Colon (tissue), 2 donors: Measurements from ENCODE around the gene BBIP1.
"Not testable (repeated sequence)": the region's sequence is repeated elsewhere in the genome, so short reads cannot be mapped to it uniquely, and the experiment has no call there.

Source experiments
- FAIRE-seq: peaks from 2 replicates; lab custom pipeline; 2012; peaks lifted over from hg19 to GRCh38; lab: Jason Lieb, UNC
- donor health status: control.
- donor health status: control.

The BBIP1 gene

DNA sequence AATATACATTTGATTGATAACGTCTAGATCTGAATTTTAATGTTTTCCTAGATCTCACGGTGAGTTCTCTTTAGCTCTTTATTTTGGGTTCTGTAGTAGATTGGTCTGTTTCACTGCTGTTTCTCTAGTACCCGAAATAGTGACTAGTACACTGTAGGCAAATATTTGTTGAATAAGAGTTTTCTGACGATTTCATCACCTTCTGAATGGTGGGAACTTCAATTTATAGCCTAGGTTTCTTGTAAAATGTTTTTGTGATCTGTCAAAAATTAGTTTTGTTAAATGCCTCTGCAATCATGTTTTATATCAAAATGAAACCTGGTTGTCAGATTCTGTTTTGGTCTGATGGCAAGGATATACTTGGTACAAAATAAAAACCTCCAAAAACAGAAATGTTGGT, 37.1 kb downstream of the BBIP1 start:
- FAIRE-seq, result no peak

DNA sequence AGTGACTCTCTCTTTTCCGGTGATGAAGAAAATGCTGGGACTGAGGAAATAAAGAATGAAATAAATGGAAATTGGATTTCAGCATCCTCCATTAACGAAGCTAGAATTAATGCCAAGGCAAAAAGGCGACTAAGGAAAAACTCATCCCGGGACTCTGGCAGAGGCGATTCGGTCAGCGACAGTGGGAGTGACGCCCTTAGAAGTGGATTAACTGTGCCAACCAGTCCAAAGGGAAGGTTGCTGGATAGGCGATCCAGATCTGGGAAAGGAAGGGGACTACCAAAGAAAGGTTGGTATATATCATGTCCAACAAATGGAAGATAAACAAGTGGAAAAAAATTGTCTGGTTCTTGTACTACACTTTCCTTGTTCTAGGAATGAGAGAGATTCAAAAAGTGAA, 37.7 kb downstream of the BBIP1 start:
- no peak for FAIRE-seq

DNA sequence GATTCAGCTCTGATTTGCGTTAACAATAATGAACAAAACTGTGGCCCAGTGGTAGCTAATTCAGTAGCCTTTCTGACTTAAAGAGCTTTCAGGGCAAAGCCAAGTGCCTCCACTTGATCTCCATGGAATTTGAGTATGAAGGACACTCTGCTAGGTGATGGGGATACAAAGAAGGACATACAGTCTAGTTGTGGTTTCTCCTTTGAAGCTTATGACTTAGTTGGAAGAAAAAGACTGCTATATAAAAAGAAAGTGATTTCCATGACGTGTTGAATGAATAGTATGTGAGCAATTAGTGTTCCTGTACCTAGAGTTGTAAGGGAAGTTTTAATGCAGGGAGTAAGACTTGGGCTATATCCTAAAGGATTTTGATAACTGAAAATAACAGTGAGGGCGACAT, 39.0 kb downstream of the BBIP1 start:
- no peak for FAIRE-seq

DNA sequence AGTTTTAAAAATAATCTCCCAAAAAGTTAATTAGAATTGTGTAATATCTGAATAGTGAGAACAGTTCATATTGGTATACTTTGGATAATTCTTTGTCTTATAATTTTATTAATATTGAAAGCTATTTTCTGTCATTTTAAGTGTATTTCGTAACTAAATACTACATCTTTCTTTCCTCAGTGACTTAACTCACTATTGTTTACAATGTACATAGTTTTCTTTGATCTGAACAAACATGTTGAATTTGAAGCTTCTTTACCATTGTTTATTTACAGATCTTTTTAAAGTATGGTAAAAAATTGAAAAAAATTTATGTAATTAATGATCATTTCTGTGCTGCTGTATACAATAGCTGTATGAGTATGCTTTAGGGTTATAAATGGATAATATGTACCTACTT, 42.2 kb downstream of the BBIP1 start:
- no peak for FAIRE-seq

DNA sequence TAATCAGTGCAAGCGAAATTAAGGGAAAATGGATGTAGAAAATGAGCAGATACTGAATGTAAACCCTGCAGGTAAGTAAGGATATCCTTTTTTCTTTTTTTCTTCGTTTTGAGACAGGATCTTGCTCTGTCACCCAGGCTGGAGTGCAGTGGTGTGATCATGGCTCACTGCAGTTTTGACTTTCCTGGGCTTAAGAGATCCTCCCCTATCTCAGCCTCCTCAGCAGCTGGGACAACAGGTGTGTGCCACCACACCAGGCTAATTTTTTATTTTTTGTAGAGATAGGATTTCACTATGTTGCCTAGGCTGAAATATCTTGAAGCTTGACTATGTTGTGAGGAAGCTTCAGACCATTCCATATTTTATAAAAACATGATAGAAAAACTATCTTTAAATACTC, 43.0 kb downstream of the BBIP1 start:
- no peak for FAIRE-seq

DNA sequence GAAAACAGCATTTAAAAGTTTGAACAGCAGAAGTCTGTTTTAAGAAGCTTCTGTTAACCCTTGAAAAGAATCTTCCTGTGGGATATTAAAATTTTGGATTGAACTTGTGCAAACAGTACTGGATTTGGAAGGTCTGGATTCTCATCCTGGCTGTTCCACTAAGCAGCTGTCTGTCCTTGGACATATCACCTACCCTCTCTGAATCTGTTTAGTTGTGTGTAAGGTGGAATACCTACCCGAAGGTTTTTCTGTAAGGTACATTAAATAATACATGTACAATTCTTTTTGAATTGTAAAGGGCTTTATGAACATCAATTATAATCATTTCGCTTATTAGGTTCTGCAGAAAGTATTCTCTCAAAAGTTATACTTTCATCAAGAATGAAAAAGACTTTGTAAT, 45.0 kb downstream of the BBIP1 start:
- FAIRE-seq, result no peak

DNA sequence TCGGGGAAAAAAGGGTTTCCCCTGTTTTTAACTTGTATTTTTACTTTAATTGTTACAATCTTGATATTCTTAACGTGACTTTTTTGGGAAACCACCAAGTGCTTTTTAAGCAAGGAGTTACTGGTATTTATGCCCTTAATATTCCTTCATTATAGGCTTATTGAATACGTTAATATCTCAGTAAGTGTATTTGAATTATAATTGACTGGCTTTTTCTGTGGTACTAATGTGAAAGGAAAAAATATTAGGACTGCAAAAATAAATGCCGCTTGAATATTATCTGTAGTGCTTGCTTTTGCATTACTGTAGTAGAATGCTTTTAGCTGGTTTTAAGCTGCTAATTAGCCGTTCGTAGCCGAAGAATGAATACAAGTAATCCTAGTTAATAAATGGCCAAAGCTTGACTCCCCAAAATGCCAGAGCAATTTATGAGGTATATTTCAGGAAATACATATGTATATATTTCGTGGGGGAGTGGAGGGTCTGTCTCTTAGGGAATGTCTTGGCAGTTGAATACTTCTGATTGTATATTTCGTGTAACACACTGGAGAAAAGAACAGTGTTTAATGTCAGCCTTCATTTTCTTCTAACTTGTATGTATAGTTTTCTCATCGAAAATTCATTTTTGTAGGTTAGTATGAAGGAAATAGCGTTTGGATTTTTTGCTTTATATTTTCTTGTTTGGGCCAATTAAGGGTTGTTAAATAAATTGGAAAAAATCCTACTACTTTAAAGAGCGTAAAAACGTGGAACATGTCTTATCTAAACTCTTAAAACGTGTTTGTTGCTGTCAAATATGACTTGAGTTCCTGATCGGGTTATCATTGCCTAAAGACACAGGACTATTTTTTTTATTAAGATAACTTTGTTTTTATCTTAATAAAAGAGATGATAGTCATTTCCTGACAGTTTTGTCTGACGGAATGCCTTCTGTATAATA, 45.7 kb downstream of the BBIP1 start:
- FAIRE-seq, result peak; percentile 69

DNA sequence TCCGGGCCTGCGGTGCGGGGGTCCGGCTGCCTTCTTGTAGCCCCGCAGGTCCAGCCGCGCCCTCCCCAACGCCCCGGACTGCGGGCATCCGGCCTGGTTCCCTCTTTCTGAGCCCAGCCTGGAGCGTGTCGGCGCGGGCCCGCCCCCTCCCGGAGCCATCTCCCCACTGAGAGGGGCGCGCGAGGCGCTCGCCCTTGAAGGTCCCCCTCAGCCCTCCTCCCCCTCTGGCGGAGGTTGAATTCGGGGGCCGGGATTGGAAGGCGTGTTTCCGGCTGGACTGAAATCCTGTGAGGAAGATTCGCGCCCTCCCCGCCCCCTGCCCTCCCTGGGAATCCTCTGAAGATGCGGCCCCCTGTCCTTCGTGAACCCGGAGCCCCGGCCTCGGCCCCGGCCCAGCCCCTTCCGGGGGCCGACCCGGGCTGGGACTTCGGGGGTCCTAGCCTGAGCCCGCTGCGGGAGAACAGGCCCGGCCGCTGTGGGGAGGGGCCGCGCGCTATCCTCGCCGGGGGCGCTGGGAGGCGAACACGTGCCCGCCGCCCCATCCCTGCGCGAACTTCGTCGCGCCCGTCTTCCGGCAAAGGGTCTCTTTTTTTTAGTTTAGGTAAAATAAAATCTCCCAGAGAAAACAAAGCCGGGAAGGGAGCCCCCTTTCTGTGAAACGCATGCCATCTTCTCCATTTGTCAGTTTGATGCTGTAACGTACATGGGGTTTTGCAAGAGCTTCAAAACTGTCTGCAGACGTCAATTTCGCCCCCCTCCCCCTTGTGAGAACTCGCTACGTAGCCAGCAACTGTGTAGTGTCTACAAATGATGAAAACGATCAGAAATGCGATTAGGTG, 46.6 kb downstream of the BBIP1 start:
- FAIRE-seq, result no peak

DNA sequence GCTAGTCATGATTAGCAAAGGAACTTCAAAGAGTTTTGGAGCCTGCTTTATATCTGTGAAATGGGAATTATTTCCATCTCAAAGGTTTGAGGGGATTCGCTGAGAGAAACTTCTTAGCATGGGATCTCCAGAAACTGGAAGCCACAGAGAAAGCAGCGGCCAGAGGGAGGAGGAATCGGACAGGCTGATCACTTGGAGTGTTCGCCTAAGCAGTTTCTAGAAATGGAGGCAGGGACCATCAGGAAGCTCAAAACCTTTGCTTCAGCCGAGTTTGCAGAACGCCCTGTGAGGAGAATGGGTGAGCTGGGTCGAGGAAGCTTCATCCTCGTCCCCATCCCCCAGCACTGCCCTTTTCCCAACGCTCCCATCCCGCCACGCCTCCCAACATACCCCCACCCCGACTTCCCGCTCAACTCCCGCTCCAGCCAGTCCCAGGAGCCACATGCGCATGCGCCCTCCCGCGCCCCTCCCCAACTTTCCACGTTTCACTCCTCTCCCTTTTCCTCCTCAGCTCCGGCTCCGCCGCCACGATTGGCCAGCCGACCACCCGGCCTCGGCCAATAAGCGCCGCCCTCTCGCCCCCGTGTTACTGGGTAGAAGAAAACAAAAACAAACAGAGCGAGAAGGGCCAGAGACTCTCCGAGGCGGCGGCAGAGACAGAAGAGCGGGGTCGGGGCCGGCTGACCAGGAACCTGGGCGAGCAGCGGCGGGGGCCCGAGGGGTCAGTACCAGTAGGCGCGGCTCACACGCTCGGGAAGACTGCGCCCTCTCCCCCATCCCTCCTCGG, 47.5 kb downstream of the BBIP1 start, which contains the start of gene PDCD4:
PDCD4 (plus strand) TSS at position 631 of the 787 bp plus-strand sequence. CDS start 4,100 bp downstream, outside the sequence.
- peak; percentile 5 for FAIRE-seq

DNA sequence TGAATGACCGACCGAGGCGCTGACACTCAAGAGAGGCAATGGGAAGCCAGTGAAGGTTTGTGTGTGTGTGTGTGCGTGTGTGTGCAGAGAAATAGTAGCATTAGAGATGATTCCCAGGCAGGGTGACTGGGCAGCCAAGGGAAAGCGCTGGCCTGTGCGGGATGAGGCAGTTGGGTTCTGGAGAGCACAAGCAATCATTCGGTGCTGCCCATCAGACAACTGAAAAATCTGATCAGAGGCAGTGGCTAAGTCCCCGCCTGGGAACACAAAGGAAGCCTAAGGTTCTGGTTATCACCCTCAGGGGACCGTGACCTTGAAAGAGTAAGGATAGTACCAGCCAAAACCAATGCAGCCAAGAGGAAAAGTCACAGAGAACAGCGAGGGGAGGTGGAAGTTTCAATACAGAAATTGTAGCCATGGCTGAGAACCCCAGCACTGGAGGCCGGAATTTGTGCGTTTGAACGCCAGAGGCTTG, 48.1 kb downstream of the BBIP1 start:
- no peak for FAIRE-seq

DNA sequence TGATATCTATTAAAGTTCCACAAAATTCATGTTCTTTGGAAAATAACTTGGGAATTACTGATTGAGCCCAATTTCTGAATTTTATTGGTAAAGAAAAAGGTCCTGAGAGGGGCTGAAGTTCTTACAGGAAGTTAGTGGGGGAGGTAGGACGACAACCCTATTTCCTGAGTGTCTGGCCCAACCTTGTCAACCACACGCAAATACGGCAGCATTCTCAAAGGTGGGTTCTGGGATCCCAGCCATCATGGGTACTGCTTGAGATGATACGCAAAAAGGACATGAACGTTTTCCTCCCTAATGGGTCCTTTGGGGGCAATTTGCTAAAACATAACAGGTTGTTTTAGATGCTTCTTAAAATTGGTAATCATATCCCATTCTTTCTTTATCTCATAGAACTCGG, 50.0 kb downstream of the BBIP1 start:
- FAIRE-seq, result no peak

DNA sequence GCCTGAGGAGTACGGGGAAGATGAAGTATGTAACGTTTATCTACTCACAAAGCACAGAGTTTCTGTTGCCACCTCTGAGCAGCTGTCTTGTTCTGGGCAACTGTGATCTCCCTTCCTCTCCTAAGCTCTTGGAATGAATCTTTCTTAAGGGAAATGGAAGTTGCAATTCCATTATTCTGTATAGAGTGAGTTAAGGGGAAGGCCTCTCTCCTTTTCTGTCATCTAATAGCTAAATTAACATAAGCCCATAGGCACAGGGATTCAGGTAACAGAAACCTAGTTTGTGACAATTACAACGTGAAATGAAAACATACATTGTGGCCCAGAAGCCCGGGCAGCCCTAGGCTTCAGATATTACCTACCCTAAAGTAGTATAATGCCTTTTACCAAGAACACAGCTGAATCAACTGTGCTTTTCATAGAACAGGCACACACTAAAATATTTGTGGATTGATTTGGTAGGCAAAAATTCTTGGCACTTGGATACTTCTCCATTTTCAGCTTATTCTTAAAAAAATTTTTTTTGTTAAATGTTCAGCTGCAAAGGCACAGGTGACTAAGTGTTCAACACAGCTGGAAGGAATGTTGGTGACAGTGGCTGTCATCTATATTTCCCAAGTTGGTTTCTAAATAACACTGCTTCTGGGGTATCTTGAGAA, 51.0 kb downstream of the BBIP1 start:
- FAIRE-seq, result no peak

DNA sequence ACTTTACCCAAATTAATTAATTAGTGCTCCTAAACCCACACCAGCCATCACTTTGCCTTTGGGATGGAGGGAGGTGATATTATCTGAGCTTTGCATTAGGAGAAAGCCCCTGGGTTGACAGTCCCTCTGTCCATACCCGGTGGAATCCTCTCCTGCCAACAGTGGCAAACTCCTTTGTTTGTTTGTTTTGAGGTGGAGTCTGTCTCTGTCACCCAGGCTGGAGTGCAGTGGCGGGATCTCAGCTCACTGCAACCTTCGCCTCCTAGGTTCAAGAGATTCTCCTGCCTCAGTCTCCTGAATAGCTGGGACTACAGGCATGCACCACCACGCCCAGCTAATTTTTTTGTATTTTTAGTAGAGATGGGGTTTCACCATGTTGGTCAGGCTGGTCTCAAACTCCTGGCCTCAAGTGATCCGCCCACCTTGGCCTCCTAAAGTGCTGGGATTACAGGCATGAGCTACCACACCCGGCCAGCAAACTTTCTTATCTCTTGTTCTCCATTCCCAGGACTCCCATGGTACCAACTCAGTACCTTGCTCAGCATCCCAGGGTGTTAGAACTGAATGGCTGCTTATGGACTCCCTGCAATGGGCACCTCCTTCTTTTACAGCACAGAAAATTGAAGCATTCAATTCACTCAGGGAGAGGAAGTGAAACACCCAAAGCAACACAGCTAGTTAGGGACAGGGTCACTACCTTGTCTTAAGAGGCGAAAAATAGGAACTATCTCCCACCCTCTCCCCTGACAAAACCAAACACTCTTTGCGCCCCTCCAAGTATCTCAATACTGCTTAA, 51.8 kb downstream of the BBIP1 start:
- not testable (repeated sequence) for FAIRE-seq

DNA sequence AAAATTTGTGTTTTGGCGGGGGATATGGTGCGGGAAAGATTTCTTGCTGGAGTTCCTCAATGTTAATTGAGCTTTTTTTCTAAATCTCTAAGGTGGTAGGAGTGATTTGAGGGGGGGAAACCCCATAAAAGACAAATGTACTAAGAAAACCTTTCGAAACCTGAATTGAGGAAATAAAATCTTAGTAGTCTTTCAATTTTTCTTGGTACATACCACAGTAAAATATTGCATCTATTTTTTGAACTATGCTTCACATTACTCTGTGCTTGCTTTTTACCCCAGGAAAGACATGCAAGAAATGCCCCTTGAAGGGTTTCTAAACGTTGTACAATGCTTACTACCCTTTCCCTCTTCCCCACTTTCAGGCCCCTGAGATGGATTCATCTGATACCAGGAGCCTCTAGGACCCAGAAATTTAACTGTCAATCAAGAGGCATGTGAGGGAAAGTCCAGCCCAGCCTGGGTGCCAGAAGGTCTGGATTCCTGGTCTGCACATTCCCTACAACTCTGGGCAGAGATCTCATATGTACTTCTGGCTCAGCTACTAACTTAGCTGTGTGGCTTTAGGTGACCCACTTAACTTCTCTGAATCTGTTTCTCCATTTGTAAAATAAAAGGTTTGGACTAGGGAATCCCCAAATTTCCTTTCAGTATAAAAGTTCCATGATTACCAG, 53.0 kb downstream of the BBIP1 start:
- no peak for FAIRE-seq

DNA sequence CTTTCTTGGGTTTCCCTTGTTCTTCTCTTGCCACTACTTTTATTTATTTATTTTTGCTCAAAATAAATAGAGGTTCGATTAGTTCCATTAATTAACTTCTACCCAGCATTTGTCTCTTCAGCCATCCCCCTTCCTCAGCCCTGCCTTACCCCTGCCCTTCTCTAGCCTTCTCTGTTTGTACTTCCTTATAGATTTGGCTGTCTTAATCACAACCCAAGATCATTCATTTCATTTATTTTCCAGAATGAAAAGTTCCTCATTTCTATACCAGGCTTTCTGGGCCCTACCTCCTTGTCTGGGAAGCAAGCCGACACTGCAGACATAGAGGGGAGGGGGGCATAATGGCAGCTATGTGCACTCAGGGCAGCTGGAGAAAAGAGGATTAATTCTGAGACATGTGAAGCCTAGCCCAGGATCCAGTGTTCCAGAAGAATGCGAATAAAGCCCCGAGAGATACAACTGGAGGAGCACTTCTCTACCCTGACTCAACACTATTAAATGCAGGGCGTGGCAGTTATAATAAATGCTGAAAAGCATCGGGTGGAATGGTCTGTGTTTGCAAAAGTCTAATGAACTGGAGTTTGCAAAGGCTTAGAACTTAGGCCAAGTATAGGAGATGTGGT, 53.7 kb downstream of the BBIP1 start:
- no peak for FAIRE-seq

DNA sequence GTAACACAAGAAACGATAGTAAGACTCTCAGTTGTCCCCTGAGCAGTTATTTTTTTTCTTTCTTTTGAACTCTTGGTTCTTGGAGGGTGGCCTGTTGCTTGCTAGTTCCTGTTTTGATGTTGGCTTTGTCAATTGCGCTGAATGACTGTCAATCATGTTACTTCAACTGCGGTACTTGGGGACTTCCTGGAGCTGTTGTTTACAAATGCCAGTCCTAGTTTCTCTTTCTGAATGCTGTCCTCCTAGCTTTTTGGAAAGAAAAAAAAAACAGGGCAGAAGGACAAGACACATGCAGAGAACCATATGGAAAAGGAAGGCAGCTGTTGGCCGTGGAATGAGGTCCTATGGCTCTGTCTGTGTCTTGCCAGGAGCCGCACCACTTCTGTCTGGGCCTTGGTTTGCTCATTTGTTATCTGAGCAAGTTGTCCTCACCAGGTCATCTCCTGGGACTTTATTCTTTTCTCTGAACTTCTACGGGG, 54.3 kb downstream of the BBIP1 start:
- peak; percentile 57 for FAIRE-seq

DNA sequence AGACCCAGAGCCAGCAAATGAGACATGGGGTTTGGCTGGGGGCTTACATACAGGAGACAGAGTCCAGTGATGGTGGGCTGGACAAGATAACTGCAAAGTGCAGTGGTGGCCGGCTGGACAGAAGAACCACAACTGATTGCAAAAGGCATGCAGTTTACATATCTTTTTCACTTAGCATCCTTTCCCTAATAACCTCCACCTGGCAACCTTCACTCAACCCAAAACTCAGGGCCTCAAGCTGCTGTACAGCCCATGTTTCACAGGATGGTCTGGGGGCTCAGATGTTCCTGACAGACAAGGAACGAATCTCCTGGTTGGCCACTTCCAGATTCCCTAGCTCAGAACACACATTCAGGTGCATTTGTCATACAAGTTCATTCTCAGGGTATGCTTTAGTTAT, 55.0 kb downstream of the BBIP1 start:
- no peak for FAIRE-seq

DNA sequence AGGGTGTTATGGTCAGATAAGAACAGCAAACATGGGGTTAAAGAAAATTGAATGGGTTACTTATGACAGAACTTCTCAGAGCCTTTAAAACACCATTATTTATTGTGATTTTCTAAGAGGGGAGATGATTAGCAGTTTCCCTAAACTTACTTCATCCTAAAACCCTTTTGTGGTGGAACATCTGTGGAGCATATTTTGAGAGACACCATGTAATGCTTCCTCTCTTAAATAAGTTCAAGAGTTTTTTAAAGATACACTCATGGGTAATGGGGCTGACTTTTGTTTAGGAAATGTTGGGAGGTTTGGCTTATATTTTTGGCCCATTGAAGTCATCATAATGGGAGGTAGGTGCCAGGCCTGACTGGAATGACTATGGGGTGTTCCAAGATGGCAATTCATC, 55.6 kb downstream of the BBIP1 start:
- no peak for FAIRE-seq

DNA sequence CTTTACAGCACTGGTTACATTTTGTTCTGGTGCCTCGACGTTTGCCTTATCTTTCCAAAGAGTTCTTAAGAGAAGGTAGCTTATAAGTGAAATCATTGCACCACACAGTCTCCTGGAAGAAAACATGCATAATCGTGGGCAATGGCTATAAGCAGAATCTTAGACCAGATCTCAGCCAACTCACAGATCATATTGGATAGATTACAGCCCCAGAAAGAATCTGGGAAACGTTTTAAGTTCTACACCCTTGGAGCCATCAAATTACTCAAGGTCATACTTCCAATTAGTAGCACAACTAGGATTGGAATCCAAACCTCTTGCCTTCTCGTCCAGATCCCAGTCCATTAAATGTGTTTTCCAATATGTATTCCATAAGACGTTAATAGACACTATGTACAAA, 56.0 kb downstream of the BBIP1 start:
- no peak for FAIRE-seq
